Prostate gland (tissue), 2 donors: ENCODE results near the gene DGKG.

ENCODE experiments used
- CTCF ChIP-seq, 4 experiments: fragments of 200-600 bp in 2 of 4; fragments of 450-650 bp in 2 of 4; sonication (generic) in 2 of 4; IDR thresholded peaks; 1 replicate in 3 of 4; 2 replicates in 1 of 4; pipeline ENCODE4 v1.5.1; 2016 to 2019; ENCODE audit warnings: antibody characterized with exemption in 4 of 4, mild to moderate bottlenecking in 2 of 4, moderate library complexity in 2 of 4
- POLR2A ChIP-seq: fragments of 450-650 bp; IDR thresholded peaks from one replicate; pipeline ENCODE4 v1.6.1; 2016; ENCODE audit warnings: antibody characterized with exemption, mild to moderate bottlenecking

- no peak for TF ChIP-seq POLR2A
- no peak for TF ChIP-seq CTCF (IDR thresholded peaks at IDR 0.05)
Measured at GRCh38 chr3:186406669-186407635, 44.9 kb upstream of the DGKG start.
